CD4-positive, alpha-beta memory T cell (primary cell): ENCODE data around the gene SLC44A5. TPM values are rescaled to one million over a fixed set of nuclear protein-coding genes. Genes with fewer than 3 reads are reported as not detected.
A peak's percentile ranks its signal among the peaks of the same experiment; 100 is the strongest.

Source experiments
- CTCF ChIA-PET: fragments of 350-600 bp; sonication (Branson Sonifier 250); formaldehyde crosslinking; loops from one replicate; lab custom pipeline; 2021; ENCODE audit warnings: inconsistent platforms; ENCODE audit not compliant: partially characterized antibody; lab: Charles Lee
- POLR2A ChIA-PET: fragments of 350-600 bp; sonication (Branson Sonifier 250); formaldehyde crosslinking; loops from one replicate; lab custom pipeline; 2021; ENCODE audit not compliant: partially characterized antibody; lab: Charles Lee
- DNase-seq, 5 donors: peaks; one replicate each; pipeline versions ENCODE4 v3.0.0 to v3.0.0-alpha.2; 2020 to 2022; ENCODE audit warnings: mixed read lengths in 1 of 5
- H3K27ac ChIP-seq: one replicate; pipeline ENCODE4 v1.7.0; 2013; ENCODE audit warnings: low read depth, low read length
- H3K27me3 ChIP-seq: 2 replicates; pipeline ENCODE4 v1.7.0; 2013; ENCODE audit warnings: mild to moderate bottlenecking, low read length, moderate library complexity; ENCODE audit not compliant: insufficient read depth
- H3K36me3 ChIP-seq: 2 replicates; pipeline ENCODE4 v1.7.0; 2013; ENCODE audit warnings: mild to moderate bottlenecking, low read length, moderate library complexity; ENCODE audit not compliant: insufficient read depth
- H3K4me1 ChIP-seq: 2 replicates; pipeline ENCODE4 v1.7.0; 2013; ENCODE audit warnings: mild to moderate bottlenecking, low read length, moderate library complexity; ENCODE audit not compliant: insufficient read depth
- H3K4me3 ChIP-seq, 2 donors: one replicate each; pipeline ENCODE4 v1.7.0; 2013; ENCODE audit warnings: low read length in 2 of 2, mild to moderate bottlenecking in 1 of 2
- H3K9me3 ChIP-seq, 2 donors: one replicate each; pipeline ENCODE4 v1.7.0; 2013; ENCODE audit warnings: low read length in 2 of 2, control low read depth in 1 of 2; ENCODE audit not compliant: control insufficient read depth in 1 of 2
- H3K27ac Mint-ChIP-seq, 7 donors: one replicate each; pipeline ENCODE4 v1.8.0; 2020 to 2021; ENCODE audit warnings: mixed read lengths in 7 of 7, mild to moderate bottlenecking in 6 of 7, inconsistent platforms in 3 of 7, moderate library complexity in 3 of 7
- H3K27me3 Mint-ChIP-seq, 2 donors: one replicate each; pipeline ENCODE4 v1.8.0; 2020 to 2021; ENCODE audit warnings: mixed read lengths in 2 of 2
- H3K36me3 Mint-ChIP-seq, 2 donors: one replicate each; pipeline ENCODE4 v1.8.0; 2020 to 2021; ENCODE audit warnings: mixed read lengths in 2 of 2, inconsistent platforms in 1 of 2, mild to moderate bottlenecking in 1 of 2
- H3K4me1 Mint-ChIP-seq, 4 donors: one replicate each; pipeline ENCODE4 v1.8.0; 2020 to 2021; ENCODE audit warnings: mixed read lengths in 4 of 4, mild to moderate bottlenecking in 1 of 4
- H3K4me3 Mint-ChIP-seq, 8 donors: one replicate each; pipeline ENCODE4 v1.8.0; 2020 to 2021; ENCODE audit warnings: mixed read lengths in 8 of 8, mild to moderate bottlenecking in 7 of 8, moderate library complexity in 6 of 8, inconsistent platforms in 3 of 8
- H3K9me3 Mint-ChIP-seq, 8 donors: one replicate each; pipeline ENCODE4 v1.8.0; 2020 to 2021; ENCODE audit warnings: mixed read lengths in 8 of 8, mild to moderate bottlenecking in 5 of 8, inconsistent platforms in 3 of 8, moderate library complexity in 1 of 8
- intact Hi-C: fragments of 100-400 bp; cut with micrococcal nuclease; formaldehyde crosslinking; loops from one replicate; pipeline ENCODE4 v1.15.1; 2023
- polyA plus RNA-seq, 2 donors: library from polyadenylated mRNA; unstranded; fragments of 300-500 nt; fragmentation: Illumina TruSeq; gene quantifications; one replicate each; pipeline ENCODE4 v1.2.3, GENCODE V29; 2021
- total RNA-seq, 2 experiments: library from RNA; stranded (reverse); gene quantifications; one replicate each; pipeline ENCODE4 v1.2.3, GENCODE V29; 2021

SLC44A5 gene
- total and polyA plus RNA-seq, 4 experiments from 2014 or later: 1.0 to 3.3 (median 3.0) TPM; not detected in 1

DNA sequence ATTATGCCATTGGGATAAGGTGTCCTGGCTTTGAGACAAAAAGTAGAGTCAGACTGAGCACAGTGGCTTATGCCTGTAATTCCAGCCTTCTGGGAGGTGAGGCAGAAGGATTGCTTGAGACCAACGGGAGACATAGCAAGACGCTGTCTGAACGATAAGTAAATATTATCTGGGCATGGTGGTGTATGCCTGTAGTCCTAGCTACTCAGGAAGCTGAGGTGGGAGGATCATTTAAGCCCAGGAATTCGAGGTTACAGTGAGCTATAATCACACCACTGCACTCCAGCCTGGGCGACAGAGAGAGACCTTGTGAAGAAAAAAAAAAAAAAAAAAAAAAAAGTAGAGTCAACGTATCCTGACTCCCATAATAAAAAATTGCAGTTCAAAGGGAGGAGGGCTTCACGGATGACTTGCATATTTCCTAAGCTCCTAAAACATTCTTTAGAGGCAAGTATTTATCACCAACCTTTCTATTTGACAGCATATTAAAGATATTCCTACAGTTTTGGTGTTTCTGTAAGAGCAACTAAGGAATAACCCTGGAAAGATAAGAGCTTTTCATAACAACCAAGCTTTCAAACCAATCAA lies 141.2 kb downstream of the SLC44A5 start:
- Histone ChIP-seq H3K27me3 (no peaks in the 10 kb centered on the region), H3K4me3 (no peak overlapping the region), H3K9me3 (no peaks in the 10 kb centered on the region), H3K27ac (no peak overlapping the region), H3K4me1 (no peaks in the 10 kb centered on the region), H3K36me3 (no peaks in the 10 kb centered on the region)
- Mint-ChIP-seq H3K9me3 (peaks cover 0 to 7% (median 0%) of the 10 kb centered on the region in 8 donors), H3K27me3 (no peaks in the 10 kb centered on the region), H3K4me1 (no peaks in the 10 kb centered on the region), H3K36me3 (no peaks in the 10 kb centered on the region), H3K4me3 (no peak overlapping the region), H3K27ac (no peak overlapping the region)
- no peak for DNase-seq
- POLR2A ChIA-PET: no interaction called here
- CTCF ChIA-PET: no interaction called here
- intact Hi-C loops: no loop called here

DNA sequence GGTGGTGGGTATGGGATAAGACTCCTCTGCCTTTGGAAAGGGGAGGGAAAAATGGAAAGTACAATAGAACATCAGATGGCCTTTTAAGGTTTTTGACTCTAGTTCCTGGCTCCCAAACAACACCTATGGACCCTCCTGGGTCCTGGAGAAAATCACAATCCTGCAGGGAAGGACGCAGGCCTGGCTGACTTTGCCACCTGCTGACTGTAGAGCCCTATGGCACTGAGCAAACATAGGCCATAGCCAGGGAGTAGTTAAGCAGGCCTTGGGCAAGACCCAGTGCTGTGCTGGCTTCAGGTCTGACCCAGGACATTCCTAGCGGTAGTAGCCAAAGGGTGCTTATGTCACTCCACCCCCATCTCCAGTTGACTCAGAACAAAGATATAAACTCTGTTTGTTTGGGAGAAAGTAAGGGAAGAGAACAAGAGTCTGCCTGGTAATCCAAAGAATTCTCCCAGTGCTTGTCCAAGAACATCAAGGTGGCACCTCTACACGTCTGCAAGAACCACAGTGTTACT lies 149.0 kb downstream of the SLC44A5 start:
- H3K27ac Mint-ChIP-seq: peak overlapping the region in 1 of 7 donors; percentile 30
- H3K36me3 Mint-ChIP-seq: no peaks in the 10 kb centered on the region
- H3K4me3 ChIP-seq: no peak overlapping the region
- H3K27me3 Mint-ChIP-seq: peaks cover 0 to 2% of the 10 kb centered on the region in 2 donors
- H3K9me3 ChIP-seq: no peaks in the 10 kb centered on the region
- CTCF ChIA-PET: no interaction called here
- no peak for DNase-seq
- H3K27me3 ChIP-seq: no peaks in the 10 kb centered on the region
- H3K27ac ChIP-seq: no peak overlapping the region
- H3K4me1 ChIP-seq: no peaks in the 10 kb centered on the region
- intact Hi-C loops: no loop called here
- H3K4me3 Mint-ChIP-seq: no peak overlapping the region
- H3K4me1 Mint-ChIP-seq: no peaks in the 10 kb centered on the region
- POLR2A ChIA-PET: no interaction called here
- H3K36me3 ChIP-seq: no peaks in the 10 kb centered on the region
- peaks cover 0 to 6% (median 2%) of the 10 kb centered on the region in 8 donors for H3K9me3 Mint-ChIP-seq

DNA sequence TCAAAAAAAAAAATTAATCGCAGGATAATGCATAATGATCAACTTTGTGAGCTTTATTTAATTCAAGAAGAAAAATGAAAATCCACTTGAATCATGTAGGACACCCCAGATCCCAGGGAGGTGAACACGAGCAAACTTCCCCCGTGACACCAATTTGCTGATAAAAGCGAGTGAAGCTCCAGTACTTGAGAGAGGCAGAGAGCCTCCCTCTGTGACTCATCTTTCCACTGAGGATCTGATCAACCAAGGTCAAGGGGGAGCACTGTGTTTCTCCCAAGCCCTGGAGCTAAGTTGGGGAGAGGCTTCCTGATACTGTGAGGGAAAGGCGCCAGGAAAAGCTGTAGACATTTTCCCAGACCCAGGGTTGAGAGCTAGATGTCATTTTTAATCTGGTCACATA lies 160.9 kb downstream of the SLC44A5 start:
- intact Hi-C loops: no loop called here
- Histone ChIP-seq H3K4me3 (no peak overlapping the region), H3K27ac (no peak overlapping the region), H3K27me3 (no peaks in the 10 kb centered on the region), H3K9me3 (no peaks in the 10 kb centered on the region), H3K4me1 (no peaks in the 10 kb centered on the region), H3K36me3 (no peaks in the 10 kb centered on the region)
- peaks cover 4 to 18% (median 8%) of the 10 kb centered on the region in 8 donors for H3K9me3 Mint-ChIP-seq
- DNase-seq: no peak
- no peaks in the 10 kb centered on the region for H3K4me1 Mint-ChIP-seq
- no peaks in the 10 kb centered on the region for H3K36me3 Mint-ChIP-seq
- CTCF ChIA-PET: no interaction called here
- no peaks in the 10 kb centered on the region for H3K27me3 Mint-ChIP-seq
- H3K27ac Mint-ChIP-seq: no peak overlapping the region
- H3K4me3 Mint-ChIP-seq: peak overlapping the region in 1 of 8 donors; percentile 29
- POLR2A ChIA-PET: no interaction called here

DNA sequence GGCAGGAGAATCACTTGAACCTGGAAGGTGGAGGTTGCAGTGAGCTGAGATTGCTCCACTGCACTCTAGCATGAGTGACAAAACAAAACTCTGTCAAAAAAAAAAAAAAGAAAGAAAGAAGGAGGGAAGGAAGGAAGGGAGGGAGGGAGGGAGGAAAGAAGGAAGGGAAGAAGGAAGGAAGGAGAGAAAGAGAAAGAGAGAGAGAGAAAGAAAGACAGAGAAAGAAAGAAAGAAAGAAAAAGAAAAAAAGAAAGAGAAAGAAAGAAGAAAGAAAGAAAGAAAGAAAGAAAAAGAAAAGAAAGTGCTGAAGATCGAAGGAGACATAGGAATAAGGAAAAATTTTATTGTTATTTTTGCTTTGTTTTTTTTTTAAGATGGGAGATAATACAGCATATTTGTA lies 166.7 kb downstream of the SLC44A5 start:
- peaks cover 0 to 5% (median 0%) of the 10 kb centered on the region in 8 donors for H3K9me3 Mint-ChIP-seq
- H3K27me3 ChIP-seq: no peaks in the 10 kb centered on the region
- H3K36me3 ChIP-seq: no peaks in the 10 kb centered on the region
- no peak overlapping the region for H3K27ac Mint-ChIP-seq
- DNase-seq: no peak
- H3K4me1 ChIP-seq: no peaks in the 10 kb centered on the region
- ChIA-PET CTCF (no interaction called here), POLR2A (no interaction called here)
- H3K9me3 ChIP-seq: no peaks in the 10 kb centered on the region
- no peak overlapping the region for H3K4me3 ChIP-seq
- no peaks in the 10 kb centered on the region for H3K27me3 Mint-ChIP-seq
- no peaks in the 10 kb centered on the region for H3K36me3 Mint-ChIP-seq
- no peaks in the 10 kb centered on the region for H3K4me1 Mint-ChIP-seq
- H3K27ac ChIP-seq: no peak overlapping the region
- no peak overlapping the region for H3K4me3 Mint-ChIP-seq
- intact Hi-C loops: no loop called here

DNA sequence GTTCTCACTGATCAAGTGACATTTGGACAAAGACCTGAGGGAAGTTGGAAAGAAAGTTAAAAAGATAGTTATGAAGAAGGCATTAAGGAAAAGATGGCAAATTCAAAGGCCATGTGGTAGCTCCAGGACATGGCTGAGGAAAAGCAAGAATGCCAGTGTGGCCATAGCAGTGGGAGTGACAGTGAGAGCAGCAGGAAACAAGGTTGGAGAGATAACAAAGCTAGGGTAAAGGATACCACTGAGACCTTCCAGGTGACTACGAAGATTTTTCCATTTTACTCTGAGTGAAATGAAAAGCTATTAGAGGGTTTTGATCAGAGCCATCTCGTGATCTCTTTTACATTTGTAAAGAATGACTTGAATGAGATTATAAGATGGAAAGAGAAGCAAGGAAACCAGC lies 170.6 kb downstream of the SLC44A5 start:
- no peaks in the 10 kb centered on the region for H3K36me3 Mint-ChIP-seq
- H3K36me3 ChIP-seq: no peaks in the 10 kb centered on the region
- no peak for DNase-seq
- H3K4me1 ChIP-seq: no peaks in the 10 kb centered on the region
- peaks cover 0 to 3% (median 0%) of the 10 kb centered on the region in 8 donors for H3K9me3 Mint-ChIP-seq
- H3K9me3 ChIP-seq: no peaks in the 10 kb centered on the region
- no peaks in the 10 kb centered on the region for H3K4me1 Mint-ChIP-seq
- H3K27me3 ChIP-seq: no peaks in the 10 kb centered on the region
- ChIA-PET POLR2A (no interaction called here), CTCF (no interaction called here)
- no peaks in the 10 kb centered on the region for H3K27me3 Mint-ChIP-seq
- no peak overlapping the region for H3K4me3 Mint-ChIP-seq
- H3K27ac ChIP-seq: no peak overlapping the region
- intact Hi-C loops: no loop called here
- no peak overlapping the region for H3K4me3 ChIP-seq
- H3K27ac Mint-ChIP-seq: peak overlapping the region in 1 of 7 donors; percentile 39

DNA sequence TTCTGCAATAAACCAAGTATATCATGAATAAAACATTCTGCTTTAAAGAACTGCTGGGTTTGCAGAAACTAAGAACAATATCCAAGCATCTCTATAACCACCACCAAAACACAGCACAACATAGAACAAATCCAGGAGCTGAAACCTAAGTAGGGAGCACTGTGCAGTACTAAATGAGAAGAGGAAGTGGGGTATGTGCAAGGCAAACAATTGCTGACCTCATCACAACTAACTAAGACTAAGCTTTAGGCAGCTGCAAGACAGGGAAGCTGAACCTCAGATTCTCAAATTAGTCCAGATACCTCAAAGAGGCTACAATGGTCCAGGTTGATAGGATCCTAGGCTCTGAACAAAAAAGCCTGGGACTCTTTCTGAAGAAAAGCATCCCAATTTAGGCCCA lies 172.6 kb downstream of the SLC44A5 start:
- ChIA-PET CTCF (no interaction called here), POLR2A (no interaction called here)
- intact Hi-C loops: no loop called here
- Histone ChIP-seq H3K4me3 (no peak overlapping the region), H3K4me1 (no peaks in the 10 kb centered on the region), H3K27ac (no peak overlapping the region), H3K27me3 (no peaks in the 10 kb centered on the region), H3K36me3 (no peaks in the 10 kb centered on the region), H3K9me3 (no peaks in the 10 kb centered on the region)
- H3K4me1 Mint-ChIP-seq: no peaks in the 10 kb centered on the region
- H3K9me3 Mint-ChIP-seq: peaks cover 0 to 3% (median 0%) of the 10 kb centered on the region in 8 donors
- H3K4me3 Mint-ChIP-seq: no peak overlapping the region
- no peak for DNase-seq
- no peaks in the 10 kb centered on the region for H3K27me3 Mint-ChIP-seq
- H3K27ac Mint-ChIP-seq: no peak overlapping the region
- H3K36me3 Mint-ChIP-seq: no peaks in the 10 kb centered on the region

DNA sequence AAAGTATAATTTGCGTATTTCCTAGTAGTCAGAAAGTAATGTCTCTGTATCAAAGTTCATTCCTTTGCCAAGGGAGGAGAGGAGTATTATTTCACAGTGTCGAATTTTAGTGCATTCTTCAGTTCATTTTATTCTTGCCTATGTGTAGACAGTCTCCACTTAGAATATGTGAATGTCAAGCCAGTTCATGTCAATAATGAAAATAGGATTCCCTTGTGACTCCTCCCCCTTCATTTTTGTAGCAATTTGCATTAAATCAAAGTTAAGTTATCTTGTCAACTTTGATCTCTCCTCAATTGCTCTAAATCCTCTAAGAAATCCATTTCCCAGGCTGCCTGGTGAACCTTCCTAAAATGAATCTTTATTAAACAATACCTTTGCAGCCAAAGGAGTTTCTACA lies 179.1 kb downstream of the SLC44A5 start:
- Mint-ChIP-seq H3K4me3 (no peak overlapping the region), H3K36me3 (no peaks in the 10 kb centered on the region), H3K27ac (no peak overlapping the region), H3K27me3 (no peaks in the 10 kb centered on the region), H3K9me3 (peaks cover 0 to 2% (median 0%) of the 10 kb centered on the region in 8 donors), H3K4me1 (no peaks in the 10 kb centered on the region)
- Histone ChIP-seq H3K27ac (no peak overlapping the region), H3K36me3 (no peaks in the 10 kb centered on the region), H3K9me3 (no peaks in the 10 kb centered on the region), H3K4me3 (no peak overlapping the region), H3K4me1 (no peaks in the 10 kb centered on the region), H3K27me3 (no peaks in the 10 kb centered on the region)
- DNase-seq: no peak
- intact Hi-C loops: no loop called here
- ChIA-PET CTCF (no interaction called here), POLR2A (no interaction called here)
